DMS53 (cell line): ENCODE results near the gene TTC6.
"Not testable (repeated sequence)": the region's sequence is repeated elsewhere in the genome, so short reads cannot be mapped to it uniquely, and the experiment has no call there.

Experiments
- DNase-seq: peaks from one replicate; lab custom pipeline; 2025; lab: John Stamatoyannopoulos, UW

TTC6 gene

GRCh38 chr14:37594971-37595808 is at the start of gene TTC6, which contains the start of gene FOXA1:
Gene TTC6, plus strand, starts transcription at chr14:37595629. Its CDS starts 26,436 bp downstream, at chr14:37622065.
Gene FOXA1, minus strand, starts transcription at chr14:37595249. Its CDS starts 277 bp downstream, at chr14:37594972.
- peak; percentile 92 for DNase-seq

- peak; percentile 79 for DNase-seq
These were observed 48.6 kb upstream of the TTC6 start for GRCh38 chr14:37546621-37547447.

GRCh38 chr14:37550511-37550910 is 44.9 kb upstream of the TTC6 start:
- DNase-seq = no peak

DNA sequence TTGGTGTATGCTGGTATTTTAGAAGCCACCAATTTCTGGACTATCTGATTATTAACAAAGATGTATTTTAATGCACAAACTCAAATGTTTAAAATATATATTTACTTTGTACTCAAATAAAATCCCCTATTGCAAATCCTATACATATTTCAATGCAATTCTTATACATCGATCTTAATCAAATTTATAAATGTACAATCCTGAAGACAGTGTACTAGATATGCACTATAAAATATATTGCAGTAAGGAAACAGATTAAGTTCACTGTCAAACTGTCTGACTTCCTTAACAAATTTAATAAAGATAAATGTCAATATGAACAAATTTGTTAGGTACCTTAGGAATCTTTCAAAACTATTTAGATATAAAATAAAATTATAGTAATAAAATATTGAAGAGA is 44.3 kb upstream of the TTC6 start:
- DNase-seq = no peak

- no peak for DNase-seq
These were observed 41.4 kb upstream of the TTC6 start for GRCh38 chr14:37553935-37554550.

- DNase-seq = not testable (repeated sequence)
These were observed 39.8 kb upstream of the TTC6 start for GRCh38 chr14:37555596-37555995.

DNA sequence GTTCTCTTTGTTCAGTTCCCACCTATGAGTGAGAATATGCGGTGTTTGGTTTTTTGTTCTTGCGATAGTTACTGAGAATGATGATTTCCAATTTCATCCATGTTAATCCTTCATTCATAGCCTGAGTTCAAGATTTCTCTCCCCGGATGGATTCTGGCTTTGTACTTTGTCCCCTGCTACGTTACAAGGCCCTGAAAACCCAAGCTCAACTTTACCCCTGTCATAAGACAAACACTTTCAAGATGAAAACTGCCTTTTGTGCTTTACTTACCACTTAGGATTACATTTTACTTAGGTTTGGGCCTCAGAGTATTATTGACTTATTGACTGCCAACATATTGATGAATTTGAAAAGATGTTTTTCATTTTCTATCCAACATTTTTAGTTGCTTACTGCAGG is 36.7 kb upstream of the TTC6 start:
- DNase-seq = no peak

DNA sequence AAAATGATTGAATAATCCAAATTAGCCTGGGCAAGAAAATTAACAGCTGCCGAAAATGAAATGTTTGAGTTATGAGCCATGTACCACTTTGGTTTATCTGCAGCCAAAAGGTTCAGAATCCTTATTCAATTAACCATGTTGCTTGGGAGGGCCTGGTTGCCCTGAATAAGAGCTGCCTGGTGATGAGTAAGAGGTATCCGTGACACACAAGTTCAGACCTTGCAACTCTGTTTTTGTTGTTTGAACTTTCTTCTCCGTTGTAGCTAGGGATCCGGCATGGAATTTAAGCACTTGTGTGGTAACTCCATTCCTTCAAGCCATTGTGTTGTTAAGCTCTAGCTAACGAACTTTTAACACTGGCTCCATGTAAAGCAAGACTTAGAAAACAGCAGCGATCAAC is 36.0 kb upstream of the TTC6 start:
- DNase-seq = no peak

GRCh38 chr14:37563189-37563588 is 32.2 kb upstream of the TTC6 start:
- no peak for DNase-seq

- DNase-seq = peak; percentile 28
These were observed 29.9 kb upstream of the TTC6 start for GRCh38 chr14:37565550-37565949.

- no peak for DNase-seq
These were observed 28.5 kb upstream of the TTC6 start for GRCh38 chr14:37566811-37567371.

GRCh38 chr14:37569729-37570128 is 25.7 kb upstream of the TTC6 start:
- DNase-seq = no peak

GRCh38 chr14:37571391-37571790 is 24.0 kb upstream of the TTC6 start:
- DNase-seq = no peak

DNA sequence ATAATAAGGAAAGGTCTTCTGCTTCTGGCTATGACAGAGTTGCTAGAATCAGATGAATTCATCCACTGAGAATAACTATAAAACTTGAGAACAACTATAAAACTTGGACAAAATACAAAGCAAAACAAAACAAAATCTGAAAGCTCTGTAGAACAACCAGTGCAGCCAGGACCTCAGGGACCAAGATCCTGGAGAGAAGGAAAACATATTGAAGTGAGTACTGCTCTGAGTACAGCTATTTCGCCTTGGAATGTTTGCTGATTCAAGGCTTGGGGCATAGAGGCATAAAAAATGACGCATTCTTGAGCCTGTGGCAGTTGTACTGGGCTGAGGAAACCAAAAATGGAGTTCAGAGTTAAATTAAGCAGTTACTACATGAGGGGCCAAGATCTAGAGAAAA is 22.1 kb upstream of the TTC6 start:
- DNase-seq = no peak

- DNase-seq = no peak
These were observed 16.2 kb upstream of the TTC6 start for GRCh38 chr14:37579274-37579673.

- no peak for DNase-seq
These were observed 15.3 kb upstream of the TTC6 start for GRCh38 chr14:37580146-37580545.

DNA sequence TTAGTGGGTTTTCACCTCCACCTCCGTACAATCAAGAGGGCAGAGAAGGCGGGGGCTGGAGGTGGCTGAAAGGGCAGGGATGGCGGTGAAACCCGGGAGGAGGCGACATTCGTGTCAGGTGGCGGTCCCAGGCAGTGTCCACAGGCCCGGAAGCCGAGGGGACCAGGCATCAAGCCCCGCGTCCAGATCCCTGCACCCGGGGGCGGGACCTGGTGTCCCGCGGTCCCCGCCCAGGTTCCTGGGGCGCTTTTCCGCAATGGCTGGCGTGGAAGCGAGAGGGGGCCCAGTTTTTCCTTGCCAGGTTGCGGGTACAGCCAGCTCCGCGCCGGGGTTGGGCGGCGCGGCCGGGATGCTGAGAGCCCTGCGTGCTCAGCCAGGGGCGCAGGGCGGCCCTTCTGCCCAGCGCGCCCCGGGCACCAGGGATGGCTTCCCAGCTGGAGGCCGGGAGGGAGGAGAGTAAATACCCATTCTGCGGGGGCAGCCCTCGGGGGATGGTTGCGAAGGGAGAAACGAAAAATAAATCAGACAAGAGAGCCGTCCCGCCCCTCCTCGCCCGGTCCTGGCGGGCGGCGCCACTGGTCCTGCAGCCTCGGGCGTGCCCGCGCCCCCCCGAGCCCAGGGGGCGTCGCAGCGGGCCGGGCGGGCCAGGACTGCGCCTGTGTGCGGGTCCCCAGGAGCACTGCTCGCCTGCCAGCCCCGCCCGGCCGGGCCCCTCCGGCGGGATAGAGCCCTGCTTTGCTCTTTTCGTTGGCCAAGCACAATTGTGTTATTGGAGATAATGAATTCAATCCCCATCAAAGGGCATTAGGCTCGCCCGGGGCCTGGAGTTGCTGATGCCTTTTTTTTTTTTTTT is 11.8 kb upstream of the TTC6 start:
- DNase-seq = peak; percentile 77

DNA sequence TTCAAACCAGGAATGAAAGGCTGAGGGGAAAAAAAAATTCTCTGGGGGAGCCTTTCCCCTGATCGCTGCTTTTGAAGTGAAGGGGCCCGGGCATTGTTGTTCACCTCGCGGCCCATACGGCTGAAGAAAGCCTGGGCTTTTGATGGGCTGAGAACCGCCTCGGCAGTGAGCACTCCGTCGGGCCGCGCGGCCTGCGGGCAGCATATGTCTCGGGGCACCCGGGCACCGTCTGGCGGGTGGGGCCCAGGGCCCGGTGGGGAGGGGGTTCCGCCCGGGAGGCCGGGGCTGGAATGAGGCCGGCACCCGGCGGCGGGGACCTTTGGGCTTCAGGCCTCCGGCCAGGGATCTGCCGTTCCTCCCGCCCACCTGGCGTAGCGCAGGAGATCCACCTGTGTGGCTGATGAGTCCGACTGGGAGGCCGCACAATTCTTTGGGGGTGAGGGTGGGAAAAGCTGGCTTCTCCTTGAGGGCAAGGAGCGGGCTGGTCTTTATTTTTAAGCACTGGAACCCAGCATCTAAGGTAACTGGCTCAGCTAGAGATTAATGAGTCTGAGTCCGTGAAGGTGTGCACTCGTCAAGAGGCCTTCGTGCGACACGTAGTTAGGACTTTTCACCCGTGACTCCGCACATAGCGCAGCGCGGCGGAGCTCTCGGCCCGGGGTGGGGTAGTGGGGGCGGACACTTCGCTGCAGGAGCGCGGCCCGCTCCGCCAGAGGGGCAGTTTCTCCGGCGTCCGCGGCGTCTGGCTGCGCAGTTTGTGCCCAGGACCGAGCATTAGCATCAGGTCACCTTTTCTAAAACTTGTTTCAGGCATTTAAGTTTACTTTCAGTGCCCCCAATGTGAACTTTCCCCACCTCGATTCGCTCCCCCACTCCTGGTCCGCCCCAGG is 11.0 kb upstream of the TTC6 start:
- no peak for DNase-seq

GRCh38 chr14:37585101-37585511 is 10.3 kb upstream of the TTC6 start:
- peak; percentile 2 for DNase-seq
